ENCODE results near the gene RPLP1. TPM values are rescaled to one million over a fixed set of nuclear protein-coding genes. Genes with fewer than 3 reads are reported as not detected.

RPLP1 gene
- total and polyA plus RNA-seq, 3 donors from 2014 or later = 245 to 1,127 (median 513) TPM

GRCh38 chr15:69498282-69498681 lies 45.7 kb downstream of the RPLP1 start:
- Histone ChIP-seq H3K27ac (no peak overlapping the region), H3K27me3 (no peaks in the 10 kb centered on the region), H3K9me3 (no peaks in the 10 kb centered on the region), H3K36me3 (ENCODE audit: low read depth, missing control alignments) (no peaks in the 10 kb centered on the region), H3K4me3 (no peak overlapping the region), H3K4me1 (no peaks in the 10 kb centered on the region)
- TF ChIP-seq, protein P1, sequence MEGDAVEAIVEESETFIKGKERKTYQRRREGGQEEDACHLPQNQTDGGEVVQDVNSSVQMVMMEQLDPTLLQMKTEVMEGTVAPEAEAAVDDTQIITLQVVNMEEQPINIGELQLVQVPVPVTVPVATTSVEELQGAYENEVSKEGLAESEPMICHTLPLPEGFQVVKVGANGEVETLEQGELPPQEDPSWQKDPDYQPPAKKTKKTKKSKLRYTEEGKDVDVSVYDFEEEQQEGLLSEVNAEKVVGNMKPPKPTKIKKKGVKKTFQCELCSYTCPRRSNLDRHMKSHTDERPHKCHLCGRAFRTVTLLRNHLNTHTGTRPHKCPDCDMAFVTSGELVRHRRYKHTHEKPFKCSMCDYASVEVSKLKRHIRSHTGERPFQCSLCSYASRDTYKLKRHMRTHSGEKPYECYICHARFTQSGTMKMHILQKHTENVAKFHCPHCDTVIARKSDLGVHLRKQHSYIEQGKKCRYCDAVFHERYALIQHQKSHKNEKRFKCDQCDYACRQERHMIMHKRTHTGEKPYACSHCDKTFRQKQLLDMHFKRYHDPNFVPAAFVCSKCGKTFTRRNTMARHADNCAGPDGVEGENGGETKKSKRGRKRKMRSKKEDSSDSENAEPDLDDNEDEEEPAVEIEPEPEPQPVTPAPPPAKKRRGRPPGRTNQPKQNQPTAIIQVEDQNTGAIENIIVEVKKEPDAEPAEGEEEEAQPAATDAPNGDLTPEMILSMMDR (IDR thresholded peaks at IDR 0.05) = no peak
- TF ChIP-seq POLR2A (IDR thresholded peaks at IDR 0.05) = no peak
- intact Hi-C loops (cut with DNase I; ENCODE audit: low total_unique reads) = no loop called here
- WGBS, 2 donors = 89 to 90% methylated on average over 15 of the region's 15 CpGs
- DNase-seq = no peak

GRCh38 chr15:69498987-69499386 lies 46.4 kb downstream of the RPLP1 start:
- Histone ChIP-seq H3K27ac (no peak overlapping the region), H3K36me3 (ENCODE audit: low read depth, missing control alignments) (no peaks in the 10 kb centered on the region), H3K27me3 (no peaks in the 10 kb centered on the region), H3K4me3 (no peak overlapping the region), H3K9me3 (no peaks in the 10 kb centered on the region), H3K4me1 (no peaks in the 10 kb centered on the region)
- TF ChIP-seq, protein P1 (IDR thresholded peaks at IDR 0.05) = no peak
- no peak for TF ChIP-seq POLR2A (IDR thresholded peaks at IDR 0.05)
- 89 to 96% methylated on average over 6 of the region's 6 CpGs for WGBS, 2 donors
- intact Hi-C loops (cut with DNase I; ENCODE audit: low total_unique reads) = no loop called here
- no peak for DNase-seq

DNA sequence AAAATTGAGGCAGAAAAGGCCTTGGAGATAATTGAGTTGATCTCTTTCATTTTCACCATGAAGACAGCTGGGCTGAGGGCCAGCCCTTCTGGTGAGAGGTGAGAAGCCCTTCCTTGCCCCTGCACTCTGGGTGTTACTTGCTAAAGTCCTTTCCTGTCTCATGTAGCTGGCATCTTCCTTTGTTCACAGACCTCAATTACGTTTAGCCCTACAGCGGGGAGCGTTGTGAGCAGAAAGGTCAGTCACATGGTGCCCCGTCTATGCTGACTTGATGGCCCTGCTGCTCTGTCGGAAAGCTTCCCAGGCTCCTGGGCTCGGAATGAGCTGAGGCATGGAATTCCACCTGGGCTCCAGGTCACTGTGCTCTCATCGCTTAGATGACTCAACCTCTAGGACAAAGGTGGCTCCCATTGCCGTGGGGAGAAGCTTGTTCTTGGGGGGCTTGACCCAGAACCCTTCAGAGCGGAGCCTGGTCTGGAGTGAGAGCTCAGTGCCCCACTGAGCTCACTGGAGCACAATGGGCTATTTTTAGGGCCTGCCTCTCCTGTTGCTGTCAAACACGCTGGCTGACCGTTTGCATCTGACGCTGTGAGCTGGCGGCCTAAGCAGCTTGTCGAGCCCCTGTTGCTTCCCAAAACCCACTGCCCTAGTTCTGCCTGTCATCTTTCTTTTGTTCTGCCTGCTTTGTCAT lies 47.0 kb downstream of the RPLP1 start:
- Histone ChIP-seq H3K4me3 (no peak overlapping the region), H3K4me1 (no peaks in the 10 kb centered on the region), H3K9me3 (no peaks in the 10 kb centered on the region), H3K27me3 (no peaks in the 10 kb centered on the region), H3K27ac (no peak overlapping the region), H3K36me3 (ENCODE audit: low read depth, missing control alignments) (no peaks in the 10 kb centered on the region)
- DNase-seq = no peak
- TF ChIP-seq, protein P1 (IDR thresholded peaks at IDR 0.05) = no peak
- TF ChIP-seq POLR2A (IDR thresholded peaks at IDR 0.05) = no peak
- intact Hi-C loops (cut with DNase I; ENCODE audit: low total_unique reads) = no loop called here
- WGBS, 2 donors = 82 to 88% methylated on average over 14 of the region's 14 CpGs

- DNase-seq = no peak
- Histone ChIP-seq H3K9me3 (no peaks in the 10 kb centered on the region), H3K4me3 (no peak overlapping the region), H3K27ac (no peak overlapping the region), H3K36me3 (ENCODE audit: low read depth, missing control alignments) (no peaks in the 10 kb centered on the region), H3K4me1 (no peaks in the 10 kb centered on the region), H3K27me3 (no peaks in the 10 kb centered on the region)
- intact Hi-C loops (cut with DNase I; ENCODE audit: low total_unique reads) = no loop called here
- WGBS, 2 donors = 60 to 69% methylated on average over 1 of the region's 1 CpG
- TF ChIP-seq, protein P1 (IDR thresholded peaks at IDR 0.05) = no peak
- TF ChIP-seq POLR2A (IDR thresholded peaks at IDR 0.05) = no peak
Measured at GRCh38 chr15:69500339-69500738, 47.7 kb downstream of the RPLP1 start.

DNA sequence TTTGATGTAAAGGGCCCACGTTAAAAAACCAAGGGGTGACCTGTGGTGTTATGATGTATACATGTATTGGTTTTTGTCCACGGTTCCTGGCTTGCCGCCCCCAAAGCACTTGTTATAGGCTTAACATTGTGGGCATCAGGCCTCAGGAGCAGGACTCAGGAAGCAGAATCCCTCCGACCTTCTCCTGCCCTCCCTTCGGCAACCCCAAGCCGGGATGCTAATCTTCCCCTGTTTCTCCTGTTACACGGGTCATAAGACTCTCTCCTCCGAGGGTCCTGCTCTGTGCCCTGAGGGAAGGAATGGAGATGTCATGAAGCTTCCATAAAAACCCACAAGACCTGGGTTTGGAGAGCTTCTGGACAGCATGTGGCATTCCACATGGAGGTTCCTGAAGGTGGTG lies 48.8 kb downstream of the RPLP1 start:
- H3K27ac ChIP-seq = no peak overlapping the region
- no peaks in the 10 kb centered on the region for H3K36me3 ChIP-seq (ENCODE audit: low read depth, missing control alignments)
- TF ChIP-seq POLR2A (IDR thresholded peaks at IDR 0.05) = no peak
- TF ChIP-seq, protein P1 (IDR thresholded peaks at IDR 0.05) = no peak
- no peak overlapping the region for H3K4me3 ChIP-seq
- H3K9me3 ChIP-seq = no peaks in the 10 kb centered on the region
- intact Hi-C loops (cut with DNase I; ENCODE audit: low total_unique reads) = no loop called here
- no peak for DNase-seq
- H3K27me3 ChIP-seq = no peaks in the 10 kb centered on the region
- 91 to 94% methylated on average over 8 of the region's 8 CpGs for WGBS, 2 donors
- H3K4me1 ChIP-seq = no peaks in the 10 kb centered on the region

All from testis (tissue), 3 donors.